ENCODE data around the gene EME2. TPM values are rescaled to one million over a fixed set of nuclear protein-coding genes. Genes with fewer than 3 reads are reported as not detected.

Gene EME2
- total RNA-seq, 1 experiment from 2014 or later, result 63.6 TPM

DNA sequence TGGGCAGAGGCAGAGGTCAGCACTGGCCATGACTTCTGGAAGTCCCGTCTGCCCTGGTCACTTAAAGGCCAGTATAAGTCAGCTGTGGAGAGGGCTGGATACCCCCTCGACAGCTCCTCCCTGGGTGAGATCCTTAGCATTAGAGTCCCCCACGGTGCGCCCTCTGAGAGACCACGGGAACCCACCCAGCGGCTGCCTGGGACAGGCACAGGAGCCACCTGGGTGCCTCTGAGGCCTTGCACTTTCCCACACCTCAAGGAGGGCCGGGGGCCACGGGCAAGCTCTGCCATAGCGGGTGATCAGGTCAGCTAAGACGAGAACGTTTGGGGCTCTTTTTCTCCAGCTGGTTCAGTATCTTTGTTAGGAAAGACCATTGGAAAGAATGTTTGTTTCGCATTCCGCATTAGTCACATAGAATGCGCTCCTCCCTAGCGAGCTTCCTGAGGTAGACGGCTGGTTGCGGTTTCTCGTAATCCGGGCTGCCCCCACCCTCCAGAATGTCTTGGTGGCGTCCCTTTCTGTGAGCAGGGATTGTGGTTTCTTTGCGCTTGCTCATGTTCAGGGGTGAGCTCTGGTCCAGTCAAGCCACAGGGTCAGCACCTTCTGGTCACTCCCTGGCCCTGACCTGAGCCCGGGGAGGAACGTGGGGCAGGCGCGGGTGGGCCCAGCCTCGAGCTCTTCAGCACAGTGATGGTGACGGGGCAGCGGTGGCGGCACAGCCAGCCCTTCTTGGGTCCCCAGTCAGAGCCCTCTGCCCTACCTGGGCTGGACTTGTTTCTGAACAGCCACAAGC, 26.5 kb upstream of the EME2 start:
- peaks cover 3% of the 10 kb centered on the region for H4K20me1 ChIP-seq (ENCODE audit: control insufficient read depth, insufficient read depth, insufficient read length)
- WGBS (ENCODE audit: extremely low coverage, insufficient read length, low lambda C conversion rate), result no CpG with 5 or more reads among the region's 29 CpGs
- no peak overlapping the region for H3K56ac ChIP-seq (ENCODE audit: insufficient read length, low read depth, low read length)
- Mint-ChIP-seq H3K27me3 (ENCODE audit: low read depth) (no peaks in the 10 kb centered on the region; the same call in 1 of the 2 replicates), H3K4me1 (no peaks in the 10 kb centered on the region), H3K36me3 (ENCODE audit: insufficient read depth in 1 of 3, low read depth in 3 of 3) (peaks cover 3 to 20% (median 18%) of the 10 kb centered on the region in 3 experiments), H3K27ac (peak overlapping the region in 1 of 3 experiments; percentile 49; a peak in 2 of 7 replicates), H3K4me3 (no peak overlapping the region), H3K9me3 (no peaks in the 10 kb centered on the region)
- H3K23ac ChIP-seq (ENCODE audit: insufficient read length, low read depth, low read length), result no peak overlapping the region
- no peak overlapping the region for H2BK5ac ChIP-seq (ENCODE audit: insufficient read length, low read length)
- H4K8ac ChIP-seq (replicated peaks; ENCODE audit: insufficient read length, low read depth, low read length), result no peak overlapping the region
- H2BK120ac ChIP-seq (ENCODE audit: low read depth, low read length, poor library complexity, severe bottlenecking), result no peak overlapping the region
- no peaks in the 10 kb centered on the region for H3K23me2 ChIP-seq (ENCODE audit: insufficient read length, low read depth, low read length, poor library complexity, severe bottlenecking)
- H3K79me2 ChIP-seq (ENCODE audit: insufficient read depth, low read length), result no peaks in the 10 kb centered on the region
- H3K79me1 ChIP-seq (ENCODE audit: insufficient read depth, low read depth, low read length, poor library complexity, severe bottlenecking), result no peaks in the 10 kb centered on the region
- H3K18ac ChIP-seq (ENCODE audit: insufficient read length, low read depth, low read length), result no peak overlapping the region
- H2BK20ac ChIP-seq (ENCODE audit: low read depth, low read length, poor library complexity, severe bottlenecking), result no peak overlapping the region
- no peak overlapping the region for H2BK12ac ChIP-seq (ENCODE audit: insufficient read length, low read depth, low read length)
- no peak overlapping the region for H3K14ac ChIP-seq (ENCODE audit: insufficient read depth, low read length)
- H3K9ac ChIP-seq (ENCODE audit: extremely low read depth, insufficient read length, low read length), result no peak overlapping the region
- no peak overlapping the region for H3T11ph ChIP-seq (ENCODE audit: low read length)
- no peak overlapping the region for H4K91ac ChIP-seq (ENCODE audit: insufficient read length, low read depth, low read length)
- H2BK15ac ChIP-seq (ENCODE audit: low read depth, low read length), result no peak overlapping the region
- H2AFZ ChIP-seq (ENCODE audit: low read length), result no peak overlapping the region
- no peak overlapping the region for H3K27ac ChIP-seq (ENCODE audit: insufficient read length, low read depth, low read length)
- no peaks in the 10 kb centered on the region for H3K9me3 ChIP-seq (ENCODE audit: control insufficient read depth, low read depth, low read length)
- DNase-seq, result no peak
- no peak overlapping the region for H4K5ac ChIP-seq (ENCODE audit: insufficient read length, low read depth, low read length)
- no peaks in the 10 kb centered on the region for H3K4me1 ChIP-seq (ENCODE audit: insufficient read depth, low read length)
- no peaks in the 10 kb centered on the region for H3K27me3 ChIP-seq (ENCODE audit: insufficient read depth, low read length)
- H3K4me2 ChIP-seq (ENCODE audit: insufficient read depth, insufficient read length, low read length), result no peak overlapping the region
- TF ChIP-seq, protein P1, sequence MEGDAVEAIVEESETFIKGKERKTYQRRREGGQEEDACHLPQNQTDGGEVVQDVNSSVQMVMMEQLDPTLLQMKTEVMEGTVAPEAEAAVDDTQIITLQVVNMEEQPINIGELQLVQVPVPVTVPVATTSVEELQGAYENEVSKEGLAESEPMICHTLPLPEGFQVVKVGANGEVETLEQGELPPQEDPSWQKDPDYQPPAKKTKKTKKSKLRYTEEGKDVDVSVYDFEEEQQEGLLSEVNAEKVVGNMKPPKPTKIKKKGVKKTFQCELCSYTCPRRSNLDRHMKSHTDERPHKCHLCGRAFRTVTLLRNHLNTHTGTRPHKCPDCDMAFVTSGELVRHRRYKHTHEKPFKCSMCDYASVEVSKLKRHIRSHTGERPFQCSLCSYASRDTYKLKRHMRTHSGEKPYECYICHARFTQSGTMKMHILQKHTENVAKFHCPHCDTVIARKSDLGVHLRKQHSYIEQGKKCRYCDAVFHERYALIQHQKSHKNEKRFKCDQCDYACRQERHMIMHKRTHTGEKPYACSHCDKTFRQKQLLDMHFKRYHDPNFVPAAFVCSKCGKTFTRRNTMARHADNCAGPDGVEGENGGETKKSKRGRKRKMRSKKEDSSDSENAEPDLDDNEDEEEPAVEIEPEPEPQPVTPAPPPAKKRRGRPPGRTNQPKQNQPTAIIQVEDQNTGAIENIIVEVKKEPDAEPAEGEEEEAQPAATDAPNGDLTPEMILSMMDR (conservative IDR thresholded peaks at IDR 0.05), result no peak
- no peak overlapping the region for H2AK5ac ChIP-seq (ENCODE audit: insufficient read length, low read length)
- no peak overlapping the region for H3K4ac ChIP-seq (ENCODE audit: low read depth, low read length)

Data from H9 (cell line).